Calu3 (cell line): ENCODE results near the gene WFIKKN1. TPM values are rescaled to one million over a fixed set of nuclear protein-coding genes. Genes with fewer than 3 reads are reported as not detected.

ENCODE experiments used
- BruUV-seq: library from RNA; stranded (reverse); fragments of 400-500 nt; replicated peaks from 2 replicates; lab custom pipeline; 2021; lab: Mats Ljungman, UMichigan
- CTCF ChIA-PET: fragments of 300-600 bp; sonication (Branson Sonifier 250); formaldehyde crosslinking; loops from one replicate; lab custom pipeline; 2022; ENCODE audit warnings: antibody characterized with exemption; lab: Charles Lee
- DNase-seq: peaks from one replicate; pipeline ENCODE4 v3.0.0; 2022
- H3K27ac Mint-ChIP-seq: one replicate; pipeline ENCODE4 v1.8.0; 2022; ENCODE audit warnings: mixed read lengths; ENCODE audit not compliant: unreplicated experiment
- H3K27me3 Mint-ChIP-seq: one replicate; pipeline ENCODE4 v1.8.0; 2022; ENCODE audit warnings: mixed read lengths; ENCODE audit not compliant: unreplicated experiment
- H3K36me3 Mint-ChIP-seq: one replicate; pipeline ENCODE4 v1.8.0; 2022; ENCODE audit warnings: mild to moderate bottlenecking, moderate library complexity, mixed read lengths; ENCODE audit not compliant: insufficient read depth, unreplicated experiment
- H3K4me1 Mint-ChIP-seq: one replicate; pipeline ENCODE4 v1.8.0; 2022; ENCODE audit warnings: mild to moderate bottlenecking, low read depth, mixed read lengths; ENCODE audit not compliant: unreplicated experiment
- H3K4me3 Mint-ChIP-seq: one replicate; pipeline ENCODE4 v1.8.0; 2022; ENCODE audit warnings: mild to moderate bottlenecking, low read depth, moderate library complexity, mixed read lengths; ENCODE audit not compliant: unreplicated experiment
- H3K9me3 Mint-ChIP-seq: one replicate; pipeline ENCODE4 v1.8.0; 2022; ENCODE audit warnings: low read depth, mixed read lengths; ENCODE audit not compliant: unreplicated experiment
- CTCF ChIP-seq: fragments of 200-600 bp; IDR thresholded peaks from one replicate; pipeline ENCODE4 v1.8.0; 2022; ENCODE audit warnings: antibody characterized with exemption; ENCODE audit not compliant: unreplicated experiment
- intact Hi-C: fragments of 100-400 bp; cut with micrococcal nuclease; formaldehyde crosslinking; loops from one replicate; pipeline ENCODE4 v1.10.0; 2022; ENCODE audit not compliant: unreplicated experiment
- total RNA-seq: library from RNA; stranded (reverse); gene quantifications from 2 replicates; pipeline ENCODE4 v1.2.3, GENCODE V29; 2022

Gene WFIKKN1
- total RNA-seq, 1 experiment from 2014 or later: 0.90 TPM

- BruUV-seq: no TSS peak
- H3K9me3 Mint-ChIP-seq: no peaks in the 10 kb centered on the region
- TF ChIP-seq CTCF: no peak
- CTCF ChIA-PET: interaction anchor here (1.6 to 1.7 kb wide), 2 partner anchors 12 to 42 kb away, joined by 6 to 8 read pairs; no protein-coding TSS in a partner anchor
- intact Hi-C loops: loop anchor here (2.0 to 10.0 kb wide), 2 partner anchors 43 to 111 kb away; partner anchors contain the start of gene CAPN15
- H3K27ac Mint-ChIP-seq: peak overlapping the region; percentile 91
- peak overlapping the region; percentile 87 for H3K4me3 Mint-ChIP-seq
- H3K36me3 Mint-ChIP-seq: peaks cover 72% of the 10 kb centered on the region
- peaks cover 8% of the 10 kb centered on the region for H3K4me1 Mint-ChIP-seq
- DNase-seq: no peak
- H3K27me3 Mint-ChIP-seq: no peaks in the 10 kb centered on the region
Measured at GRCh38 chr16:635573-636205, 4.9 kb downstream of the WFIKKN1 start.

GRCh38 chr16:636206-637080, 5.7 kb downstream of the WFIKKN1 start, which contains the start of gene METTL26:
METTL26 (minus strand) TSS chr16:636305; CDS start chr16:636290, 15 bp downstream.
- CTCF ChIA-PET: interaction anchor here (1.6 to 1.7 kb wide), 2 partner anchors 11 to 43 kb away, joined by 6 to 8 read pairs; no protein-coding TSS in a partner anchor
- DNase-seq: peak; percentile 96
- no peaks in the 10 kb centered on the region for H3K9me3 Mint-ChIP-seq
- H3K27me3 Mint-ChIP-seq: no peaks in the 10 kb centered on the region
- no peak for TF ChIP-seq CTCF
- H3K36me3 Mint-ChIP-seq: peaks cover 67% of the 10 kb centered on the region
- intact Hi-C loops: loop anchor here (2.0 to 10.0 kb wide), 2 partner anchors 44 to 112 kb away; partner anchors contain the start of gene CAPN15
- peaks cover 8% of the 10 kb centered on the region for H3K4me1 Mint-ChIP-seq
- H3K27ac Mint-ChIP-seq: peak within 1 kb of the TSS; percentile 91
- H3K4me3 Mint-ChIP-seq: peak within 1 kb of the TSS; percentile 87
- TSS peak; percentile 93 for BruUV-seq

- peak overlapping the region; percentile 91 for H3K27ac Mint-ChIP-seq
- peak overlapping the region; percentile 87 for H3K4me3 Mint-ChIP-seq
- H3K9me3 Mint-ChIP-seq: no peaks in the 10 kb centered on the region
- intact Hi-C loops: loop anchor here (2.0 to 10.0 kb wide), 2 partner anchors 45 to 113 kb away; partner anchors contain the start of gene CAPN15
- TF ChIP-seq CTCF: no peak
- CTCF ChIA-PET: interaction anchor here (1.6 to 1.7 kb wide), 2 partner anchors 10 to 44 kb away, joined by 6 to 8 read pairs; no protein-coding TSS in a partner anchor
- H3K27me3 Mint-ChIP-seq: no peaks in the 10 kb centered on the region
- H3K4me1 Mint-ChIP-seq: peaks cover 8% of the 10 kb centered on the region
- no TSS peak for BruUV-seq
- peaks cover 69% of the 10 kb centered on the region for H3K36me3 Mint-ChIP-seq
- peak; percentile 87 for DNase-seq
Measured at GRCh38 chr16:637081-638018, 6.6 kb downstream of the WFIKKN1 start.
